ENCODE data around the gene NPM3.

Gene NPM3

DNA sequence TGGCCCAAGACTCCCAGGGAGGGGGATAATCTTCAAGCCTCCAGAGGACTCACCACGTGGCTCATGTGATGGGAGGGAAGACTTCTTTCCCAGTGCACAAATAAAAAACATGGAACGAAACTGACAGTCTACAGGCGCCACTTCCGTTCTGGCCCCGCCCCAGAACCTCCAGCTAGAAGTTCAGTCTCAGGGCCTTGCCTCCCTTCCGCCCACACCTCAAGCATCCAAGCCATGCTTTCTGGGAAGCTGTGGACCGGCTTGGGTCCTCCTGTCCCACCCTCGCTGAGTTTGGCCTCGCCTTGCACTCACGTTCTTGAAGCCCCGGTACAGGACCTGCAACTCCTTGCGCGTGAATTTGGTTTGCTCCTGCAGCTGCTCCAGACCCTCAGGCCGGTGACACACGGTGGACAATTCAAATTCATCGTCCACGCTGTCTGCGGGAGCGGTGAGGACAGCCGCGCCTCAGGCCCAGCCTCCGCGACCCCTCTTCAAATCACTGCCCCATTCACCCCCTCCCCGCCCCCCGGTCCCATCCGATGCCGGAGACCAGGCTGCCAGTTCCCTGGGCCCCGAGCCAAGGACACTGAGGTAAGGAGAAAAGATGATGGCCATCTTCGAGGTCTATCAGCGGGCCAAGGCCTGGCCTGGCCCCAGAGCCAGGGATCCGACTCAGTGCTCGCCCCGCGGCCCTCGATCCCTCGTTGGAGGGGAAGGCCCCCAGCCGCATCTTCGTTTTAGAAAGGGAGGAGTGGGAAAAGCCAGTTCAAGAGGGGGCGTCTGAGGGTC, 45.7 kb upstream of the NPM3 start:
- no peak overlapping the region for H3K4me3 ChIP-seq (ENCODE audit: low read depth, low read length)
- TF ChIP-seq, protein P1, sequence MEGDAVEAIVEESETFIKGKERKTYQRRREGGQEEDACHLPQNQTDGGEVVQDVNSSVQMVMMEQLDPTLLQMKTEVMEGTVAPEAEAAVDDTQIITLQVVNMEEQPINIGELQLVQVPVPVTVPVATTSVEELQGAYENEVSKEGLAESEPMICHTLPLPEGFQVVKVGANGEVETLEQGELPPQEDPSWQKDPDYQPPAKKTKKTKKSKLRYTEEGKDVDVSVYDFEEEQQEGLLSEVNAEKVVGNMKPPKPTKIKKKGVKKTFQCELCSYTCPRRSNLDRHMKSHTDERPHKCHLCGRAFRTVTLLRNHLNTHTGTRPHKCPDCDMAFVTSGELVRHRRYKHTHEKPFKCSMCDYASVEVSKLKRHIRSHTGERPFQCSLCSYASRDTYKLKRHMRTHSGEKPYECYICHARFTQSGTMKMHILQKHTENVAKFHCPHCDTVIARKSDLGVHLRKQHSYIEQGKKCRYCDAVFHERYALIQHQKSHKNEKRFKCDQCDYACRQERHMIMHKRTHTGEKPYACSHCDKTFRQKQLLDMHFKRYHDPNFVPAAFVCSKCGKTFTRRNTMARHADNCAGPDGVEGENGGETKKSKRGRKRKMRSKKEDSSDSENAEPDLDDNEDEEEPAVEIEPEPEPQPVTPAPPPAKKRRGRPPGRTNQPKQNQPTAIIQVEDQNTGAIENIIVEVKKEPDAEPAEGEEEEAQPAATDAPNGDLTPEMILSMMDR (IDR thresholded peaks at IDR 0.05; ENCODE audit: borderline replicate concordance, insufficient read depth, low read depth, low read length), result no peak

DNA sequence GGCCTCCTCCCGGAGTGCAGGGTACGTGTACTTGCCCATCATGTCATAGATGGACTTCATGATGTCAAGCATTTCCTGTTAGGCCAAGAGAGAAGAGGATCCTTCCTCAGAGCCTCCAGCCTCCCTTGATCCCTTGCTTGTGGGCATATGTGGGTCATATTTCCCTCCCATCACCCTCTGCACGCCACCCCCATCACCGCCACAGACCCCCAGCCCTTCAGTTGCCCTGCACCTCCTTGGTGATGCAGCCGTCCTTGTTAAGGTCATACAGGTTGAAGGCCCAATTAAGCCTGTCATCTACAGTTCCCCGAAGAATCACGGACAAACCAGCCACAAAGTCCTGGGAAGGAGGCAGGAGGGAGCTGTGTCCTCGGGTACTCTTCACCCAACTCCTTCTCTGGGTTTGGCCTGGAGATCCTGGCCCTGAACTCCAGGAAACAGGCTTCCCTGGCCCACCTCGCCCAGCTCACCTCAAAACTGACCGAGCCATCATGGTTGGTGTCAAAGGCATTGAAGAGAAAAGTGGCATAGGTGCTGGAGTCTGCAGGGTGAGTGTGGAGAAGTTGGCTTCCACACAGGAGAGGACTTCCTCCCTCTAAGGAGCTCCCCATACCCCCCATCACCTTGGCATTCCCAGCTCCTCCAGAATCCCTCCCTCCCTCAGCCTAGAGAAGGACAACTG, 44.8 kb upstream of the NPM3 start:
- no peak overlapping the region for H3K4me3 ChIP-seq (ENCODE audit: low read depth, low read length)
- TF ChIP-seq, protein P1 (IDR thresholded peaks at IDR 0.05; ENCODE audit: borderline replicate concordance, insufficient read depth, low read depth, low read length), result no peak

DNA sequence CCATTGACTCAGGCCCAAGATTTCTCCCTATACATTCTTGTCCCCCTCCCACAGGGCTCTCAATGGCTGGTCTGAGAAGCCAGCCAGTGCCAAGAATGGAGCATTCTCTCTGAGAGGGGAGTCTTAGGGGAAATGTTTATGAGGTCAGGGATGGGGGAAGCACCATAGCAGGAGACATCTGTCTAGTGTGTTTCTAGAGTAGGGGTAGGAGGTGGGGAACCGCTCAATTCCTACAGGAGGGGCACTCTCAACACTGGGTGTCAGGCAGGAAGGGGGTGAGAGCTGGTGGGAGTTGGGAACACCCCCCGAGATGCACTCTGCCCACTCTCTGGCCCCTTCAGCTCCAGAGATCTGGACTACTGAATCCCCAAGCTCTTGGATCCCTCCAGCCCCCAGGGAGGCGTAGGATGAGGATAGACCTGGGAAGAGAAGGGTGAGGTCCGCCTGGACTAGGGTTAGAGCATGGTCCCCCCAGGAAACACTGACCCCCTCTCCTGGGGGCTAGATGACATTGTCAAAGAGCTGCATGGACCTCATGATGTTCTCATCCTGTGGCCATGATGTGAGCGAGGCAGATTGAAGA, 43.7 kb upstream of the NPM3 start:
- TF ChIP-seq, protein P1 (IDR thresholded peaks at IDR 0.05; ENCODE audit: borderline replicate concordance, insufficient read depth, low read depth, low read length), result no peak
- no peak overlapping the region for H3K4me3 ChIP-seq (ENCODE audit: low read depth, low read length)

DNA sequence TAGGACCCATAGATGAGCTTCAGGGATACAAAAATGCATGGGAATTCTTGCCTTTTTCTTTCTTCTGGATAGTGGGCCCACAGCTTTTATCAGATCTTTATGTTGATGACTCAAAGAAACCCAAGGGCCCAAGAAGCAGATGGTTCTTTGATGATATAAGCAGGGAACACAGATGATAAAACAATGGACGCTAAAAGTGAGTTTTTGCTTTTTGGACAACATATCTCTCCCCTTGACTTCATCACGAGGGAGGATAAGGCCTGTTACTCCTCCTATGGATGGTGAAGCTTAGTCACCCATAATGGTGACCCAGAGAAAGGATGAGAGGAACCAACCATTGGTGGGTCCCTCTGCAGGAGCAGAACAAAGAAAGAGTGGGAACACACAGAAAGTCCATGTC, 41.5 kb upstream of the NPM3 start:
- H3K4me3 ChIP-seq (ENCODE audit: low read depth, low read length), result no peak overlapping the region
- TF ChIP-seq, protein P1 (IDR thresholded peaks at IDR 0.05; ENCODE audit: borderline replicate concordance, insufficient read depth, low read depth, low read length), result no peak

DNA sequence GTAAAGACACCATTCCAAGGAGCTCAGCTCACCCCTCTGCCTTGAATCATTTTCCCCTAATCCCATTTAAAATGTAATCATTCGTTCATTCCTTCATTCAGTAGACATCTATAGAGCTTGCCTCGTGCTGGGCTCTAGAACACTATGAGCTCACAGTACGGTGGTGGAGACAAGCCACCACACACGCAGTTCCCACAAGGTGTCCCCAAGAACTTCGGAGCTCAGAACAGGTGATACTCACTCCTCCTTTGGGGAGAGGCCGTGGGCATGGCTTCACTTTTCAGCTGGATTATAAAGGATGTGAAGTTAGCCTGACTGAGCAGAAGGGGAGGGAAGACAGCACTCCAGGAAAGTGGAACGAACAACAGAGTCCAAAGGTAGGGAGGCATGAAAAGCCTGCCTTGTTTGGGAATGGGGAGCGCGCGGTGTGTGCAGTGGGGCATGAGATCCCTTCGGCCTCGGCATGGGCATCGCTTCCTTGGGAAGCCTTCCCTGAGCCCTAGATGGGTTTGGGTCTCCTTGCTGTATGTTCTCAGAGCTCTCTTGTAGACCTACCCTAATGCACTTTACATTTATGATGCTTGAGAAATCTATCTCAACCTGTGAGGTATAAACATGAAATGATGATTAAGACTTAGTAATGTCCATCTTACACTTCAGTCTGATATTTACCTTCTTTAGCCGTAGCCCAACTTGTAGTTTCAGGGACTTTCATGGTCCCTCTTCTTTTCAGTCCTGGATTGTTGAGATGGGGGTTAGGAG, 35.8 kb upstream of the NPM3 start:
- H3K4me3 ChIP-seq (ENCODE audit: low read depth, low read length), result peak overlapping the region; percentile 96
- TF ChIP-seq, protein P1 (IDR thresholded peaks at IDR 0.05; ENCODE audit: borderline replicate concordance, insufficient read depth, low read depth, low read length), result no peak

DNA sequence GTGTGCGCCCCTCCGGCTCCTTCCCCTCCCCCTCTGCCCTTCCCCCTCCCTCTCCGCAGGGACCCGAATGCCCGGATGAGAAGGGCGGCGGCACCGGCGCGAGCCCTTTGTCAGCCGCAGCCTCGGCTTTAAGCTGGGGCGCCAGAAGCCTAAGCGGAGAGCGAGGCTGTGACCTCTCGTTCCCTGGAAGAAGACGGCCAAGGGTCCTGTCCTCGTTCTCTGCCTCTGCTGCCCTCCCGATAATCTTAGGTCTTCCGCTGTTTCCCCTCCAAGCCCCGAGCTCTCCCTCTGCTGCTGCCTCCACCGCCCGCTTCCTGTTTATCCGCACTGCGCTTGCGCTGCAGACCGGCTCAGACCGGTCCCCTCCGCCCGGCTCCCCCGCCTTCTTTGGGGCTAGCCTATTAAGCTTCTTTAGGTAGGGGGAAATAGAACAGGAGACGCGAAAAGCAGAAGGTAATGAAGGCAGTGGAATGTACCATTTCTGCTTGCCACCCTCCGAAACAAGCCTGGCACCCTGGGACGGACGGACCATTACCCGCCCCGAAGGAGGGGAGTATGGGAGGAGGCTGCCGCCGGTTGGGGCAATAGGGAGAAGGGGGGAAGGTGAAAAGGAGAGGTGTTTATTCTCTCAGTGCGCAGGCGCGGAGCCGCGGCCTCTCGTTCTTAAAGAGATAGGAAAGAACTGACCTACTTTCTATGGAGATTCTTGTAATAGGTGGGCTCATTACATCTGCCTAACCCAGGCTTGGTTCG, 35.0 kb upstream of the NPM3 start, which contains the start of gene OGA:
OGA (minus strand) TSS at position 326 of the 753 bp plus-strand sequence. CDS start 422 bp downstream, outside the sequence.
- TF ChIP-seq, protein P1 (IDR thresholded peaks at IDR 0.05; ENCODE audit: borderline replicate concordance, insufficient read depth, low read depth, low read length), result no peak
- peak within 1 kb of the TSS; percentile 96 for H3K4me3 ChIP-seq (ENCODE audit: low read depth, low read length)
